IMR-90 (cell line): Measurements from ENCODE around the gene PYROXD2. TPM values are rescaled to one million over a fixed set of nuclear protein-coding genes. Genes with fewer than 3 reads are reported as not detected.

Source experiments
- ATAC-seq: fragments of 200-7000 bp; cut with Tn5 transposase; 2 replicates; pipeline ENCODE4 v1.9.1; 2020; ENCODE audit warnings: low read depth, mild to moderate bottlenecking, moderate library complexity
- BruUV-seq: library from RNA; stranded (reverse); fragments of 400-500 nt; replicated peaks from 2 replicates; lab custom pipeline; 2021; lab: Mats Ljungman, UMichigan
- CTCF ChIA-PET: fragments of 300-600 bp; formaldehyde crosslinking; extraction: SDS; loops from one replicate; lab custom pipeline; 2021; ENCODE audit warnings: antibody characterized with exemption; lab: Yijun Ruan, JAX
- POLR2A ChIA-PET: fragments of 300-600 bp; sonication (Branson Sonifier 250); formaldehyde crosslinking; loops from one replicate; lab custom pipeline; 2022; ENCODE audit warnings: antibody characterized with exemption; ENCODE audit not compliant: unreplicated experiment; lab: Charles Lee
- DNase-seq: peaks from one replicate; pipeline ENCODE4 v3.0.0; 2013
- H2AFZ ChIP-seq: replicated peaks from 2 replicates; pipeline ENCODE3; 2013; ENCODE audit warnings: low read length, mild to moderate bottlenecking; ENCODE audit not compliant: poor library complexity
- H2AK5ac ChIP-seq: 2 replicates; pipeline ENCODE4 v1.6.1; 2013; ENCODE audit warnings: low read depth, low read length, inconsistent platforms
- H2AK9ac ChIP-seq: replicated peaks from 2 replicates; pipeline ENCODE3; 2013; ENCODE audit warnings: mild to moderate bottlenecking, low read depth, low read length, moderate library complexity; ENCODE audit not compliant: poor library complexity
- H2BK120ac ChIP-seq: 2 replicates; pipeline ENCODE4 v1.6.1; 2013; ENCODE audit warnings: low read depth, low read length, inconsistent platforms
- H2BK15ac ChIP-seq: 3 replicates; pipeline ENCODE4 v1.6.1; 2013; ENCODE audit warnings: low read depth, low read length, inconsistent platforms
- H2BK20ac ChIP-seq: 2 replicates; pipeline ENCODE4 v1.6.1; 2013; ENCODE audit warnings: low read depth, mild to moderate bottlenecking, inconsistent platforms, low read length, moderate library complexity
- H2BK5ac ChIP-seq: 2 replicates; pipeline ENCODE4 v1.6.1; 2013; ENCODE audit warnings: mild to moderate bottlenecking, low read depth, low read length, inconsistent platforms; ENCODE audit not compliant: poor library complexity, severe bottlenecking
- H3K14ac ChIP-seq: replicated peaks from 2 replicates; pipeline ENCODE4 v1.6.1; 2013; ENCODE audit warnings: low read depth, low read length, inconsistent platforms
- H3K18ac ChIP-seq: 2 replicates; pipeline ENCODE4 v1.6.1; 2013; ENCODE audit warnings: low read depth, low read length, control low read depth
- H3K23ac ChIP-seq: 2 replicates; pipeline ENCODE4 v1.6.1; 2013; ENCODE audit warnings: low read depth, low read length, inconsistent platforms
- H3K27ac ChIP-seq: 2 replicates; pipeline ENCODE4 v1.5.1; 2013; ENCODE audit warnings: mild to moderate bottlenecking, control low read depth, low read length; ENCODE audit not compliant: insufficient read depth
- H3K27me3 ChIP-seq: 2 replicates; pipeline ENCODE4 v1.6.1; 2013; ENCODE audit warnings: low read length; ENCODE audit not compliant: control insufficient read depth, insufficient read depth
- H3K36me3 ChIP-seq: 2 replicates; pipeline ENCODE4 v1.6.1; 2013; ENCODE audit warnings: low read length, mixed read lengths; ENCODE audit not compliant: control insufficient read depth, insufficient read depth
- H3K4ac ChIP-seq: 2 replicates; pipeline ENCODE4 v1.6.1; 2013; ENCODE audit warnings: low read depth, low read length, inconsistent platforms
- H3K4me1 ChIP-seq: 2 replicates; pipeline ENCODE4 v1.6.1; 2013; ENCODE audit warnings: low read length, mixed read lengths; ENCODE audit not compliant: control insufficient read depth, insufficient read depth
- H3K4me2 ChIP-seq: 2 replicates; pipeline ENCODE4 v1.6.1; 2013; ENCODE audit warnings: low read depth, mild to moderate bottlenecking, control low read depth, low read length, moderate library complexity
- H3K4me3 ChIP-seq: 2 replicates; pipeline ENCODE4 v1.5.1; 2013; ENCODE audit warnings: low read depth, mild to moderate bottlenecking, control low read depth, low read length, moderate library complexity; ENCODE audit not compliant: insufficient read depth
- H3K56ac ChIP-seq: 2 replicates; pipeline ENCODE4 v1.6.1; 2013; ENCODE audit warnings: low read length, inconsistent platforms; ENCODE audit not compliant: insufficient read depth; ENCODE audit errors: extremely low read depth
- H3K79me1 ChIP-seq, 2 experiments: 2 replicates each; pipeline ENCODE4 v1.6.1; 2013; ENCODE audit warnings: low read length in 2 of 2, inconsistent platforms in 1 of 2, low read depth in 1 of 2
- H3K9ac ChIP-seq: 2 replicates; pipeline ENCODE4 v1.6.1; 2013; ENCODE audit warnings: low read depth, low read length, control low read depth
- H3K9me1 ChIP-seq: 2 replicates; pipeline ENCODE4 v1.6.1; 2013; ENCODE audit warnings: low read length, inconsistent platforms; ENCODE audit not compliant: insufficient read depth
- H3K9me3 ChIP-seq: 2 replicates; pipeline ENCODE4 v1.6.1; 2013; ENCODE audit warnings: low read length; ENCODE audit not compliant: control insufficient read depth, insufficient read depth
- H4K20me1 ChIP-seq: 2 replicates; pipeline ENCODE4 v1.6.1; 2013; ENCODE audit warnings: low read length, inconsistent platforms; ENCODE audit not compliant: insufficient read depth
- H4K5ac ChIP-seq: 2 replicates; pipeline ENCODE4 v1.6.1; 2013; ENCODE audit warnings: mild to moderate bottlenecking, low read depth, low read length, control low read depth
- H4K8ac ChIP-seq, 2 experiments: 2 replicates each; pipeline ENCODE4 v1.6.1; 2013; ENCODE audit warnings: low read depth in 2 of 2, low read length in 2 of 2, control low read depth in 1 of 2, inconsistent platforms in 1 of 2
- H4K91ac ChIP-seq: 2 replicates; pipeline ENCODE4 v1.6.1; 2013; ENCODE audit warnings: low read depth, low read length, inconsistent platforms; ENCODE audit not compliant: insufficient read depth
- BHLHE40 ChIP-seq: fragments of 150-350 bp; IDR thresholded peaks from 2 replicates; pipeline ENCODE4 v1.6.1; 2016; ENCODE audit warnings: mild to moderate bottlenecking, low read depth, low read length
- CEBPB ChIP-seq: IDR thresholded peaks from 2 replicates; pipeline ENCODE4 v1.6.1; 2012; ENCODE audit warnings: low read depth, low read length, improper control_type of control experiment
- CHD1 ChIP-seq: IDR thresholded peaks from 2 replicates; pipeline ENCODE4 v1.6.1; 2012; ENCODE audit warnings: low read depth, low read length, improper control_type of control experiment
- FOS ChIP-seq: fragments of 150-350 bp; IDR thresholded peaks from 2 replicates; pipeline ENCODE4 v1.6.1; 2016; ENCODE audit warnings: low read depth, low read length
- MAFK ChIP-seq: IDR thresholded peaks from 2 replicates; pipeline ENCODE4 v1.6.1; 2012; ENCODE audit warnings: low read depth, low read length, improper control_type of control experiment
- MAZ ChIP-seq: IDR thresholded peaks from 2 replicates; pipeline ENCODE4 v1.6.1; 2012; ENCODE audit warnings: low read depth, mild to moderate bottlenecking, low read length, improper control_type of control experiment, moderate library complexity, borderline replicate concordance
- NFE2L2 ChIP-seq: fragments of 150-350 bp; IDR thresholded peaks from 2 replicates; pipeline ENCODE4 v1.6.1; 2016; ENCODE audit warnings: low read depth, mild to moderate bottlenecking, low read length
- RAD21 ChIP-seq: IDR thresholded peaks from 2 replicates; pipeline ENCODE4 v1.6.1; 2012; ENCODE audit warnings: low read length, improper control_type of control experiment
- RCOR1 ChIP-seq: IDR thresholded peaks from 2 replicates; pipeline ENCODE4 v1.6.1; 2012; ENCODE audit warnings: mild to moderate bottlenecking, low read length, improper control_type of control experiment; ENCODE audit not compliant: insufficient replicate concordance
- RFX5 ChIP-seq: IDR thresholded peaks from 2 replicates; pipeline ENCODE4 v1.8.0; 2012; ENCODE audit warnings: low read depth, mild to moderate bottlenecking, low read length, moderate library complexity
- SMC3 ChIP-seq: fragments of 150-350 bp; IDR thresholded peaks from 2 replicates; pipeline ENCODE4 v1.6.1; 2016; ENCODE audit warnings: low read depth, mild to moderate bottlenecking, antibody characterized with exemption, low read length, moderate library complexity
- WGBS, 2 experiments: methylation state at CpG; one replicate each; pipeline versions ENCODE4 v1.1.5 to v1.1.7; 2013; ENCODE audit warnings: missing lambda C conversion rate in 2 of 2; ENCODE audit not compliant: insufficient read length in 1 of 2; ENCODE audit errors: extremely low coverage in 2 of 2; 5-methylcytosine and 5-hydroxymethylcytosine counted together
- dilution Hi-C: fragments of 300-500 bp; cut with HindIII; formaldehyde crosslinking; loops from one replicate; pipeline ENCODE4 v1.14.3; 2018; ENCODE audit warnings: low sequenced_read_pairs; ENCODE audit not compliant: unreplicated experiment
- in situ Hi-C: fragments of 300-500 bp; cut with MboI; formaldehyde crosslinking; loops from 3 replicates; pipeline ENCODE4 v1.14.3; 2019; ENCODE audit warnings: low sequenced_read_pairs, inconsistent platforms, mixed read lengths
- intact Hi-C: fragments of 100-400 bp; cut with micrococcal nuclease; formaldehyde crosslinking; loops from 2 replicates; pipeline ENCODE4 v1.10.0; 2022
- polyA plus RNA-seq, 3 experiments: library from polyadenylated mRNA; depleted of rRNA; stranded (reverse); fragments of >200 nt; gene quantifications; 2 replicates each; pipeline ENCODE4 v1.2.3, GENCODE V29; 2012; ENCODE audit warnings: low replicate concordance in 1 of 3
- total RNA-seq: library from RNA; depleted of rRNA; stranded (reverse); fragments of >200 nt; gene quantifications from 2 replicates; pipeline ENCODE4 v1.2.3, GENCODE V29; 2012
- TF ChIP-seq, protein P1 (sequence below): fragments of 150-350 bp; IDR thresholded peaks from 2 replicates; pipeline ENCODE4 v1.6.1; 2016; ENCODE audit warnings: low read depth, mild to moderate bottlenecking, low read length, moderate library complexity, borderline replicate concordance
- TF ChIP-seq, protein P2 (sequence below): fragments of 150-350 bp; IDR thresholded peaks from 2 replicates; pipeline ENCODE4 v1.6.1; 2017; ENCODE audit warnings: mild to moderate bottlenecking, antibody characterized with exemption, low read length, low read depth
- TF ChIP-seq, protein P3 (sequence below): conservative IDR thresholded peaks from 2 replicates; pipeline ENCODE4 v1.5.1; 2012; ENCODE audit warnings: mild to moderate bottlenecking, low read depth, low read length, improper control_type of control experiment

Gene PYROXD2
- total and polyA plus RNA-seq, 2 of the 4 experiments (the other 2 are of a cell fraction) = 6.5 to 16.3 TPM

DNA sequence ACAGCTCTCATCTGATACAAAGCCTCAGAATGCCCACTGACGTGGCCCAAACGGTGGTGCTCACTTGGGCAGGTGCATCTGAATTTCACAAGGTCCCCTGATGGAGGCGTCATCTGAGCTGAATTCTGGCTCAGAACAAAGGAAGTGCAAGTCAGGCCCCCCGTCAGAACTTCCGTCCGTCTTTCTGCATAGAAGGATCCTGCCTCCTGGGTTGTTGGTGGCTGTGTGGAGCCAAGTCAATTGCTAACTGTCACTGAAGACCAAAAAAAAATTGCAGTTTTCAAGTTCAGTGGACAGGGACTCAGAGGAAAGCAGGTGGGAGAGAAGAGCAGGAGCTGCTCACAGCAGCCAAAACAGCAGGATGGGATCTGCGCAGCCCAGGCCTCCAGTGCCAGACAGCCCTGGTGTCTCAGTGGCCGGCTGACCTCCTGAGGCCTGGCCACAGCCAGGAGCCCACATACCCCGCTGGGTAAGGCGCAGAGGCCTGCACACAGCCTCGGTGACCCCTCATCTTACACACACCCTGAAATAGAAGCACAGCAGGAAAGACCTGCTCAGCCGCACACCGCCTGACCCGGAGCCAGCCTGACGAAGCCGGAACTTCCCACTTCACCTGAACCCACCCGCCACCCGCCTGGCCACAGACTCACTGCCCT lies 49.4 kb downstream of the PYROXD2 start:
- no peak overlapping the region for H2BK15ac ChIP-seq
- H4K20me1 ChIP-seq = no peaks in the 10 kb centered on the region
- H3K27ac ChIP-seq = no peak overlapping the region
- no peak for ATAC-seq
- in situ Hi-C loops = no loop called here
- POLR2A ChIA-PET = no interaction called here
- H3K9me1 ChIP-seq = peaks cover 2% of the 10 kb centered on the region
- 97% methylated on average over 9 of the region's 18 CpGs; no CpG with 5 or more reads in 1 of the 2 experiments for WGBS, 2 experiments
- H2AK9ac ChIP-seq = no peak overlapping the region
- no peak overlapping the region for H3K23ac ChIP-seq
- CTCF ChIA-PET = no interaction called here
- H4K91ac ChIP-seq = no peak overlapping the region
- H3K4me1 ChIP-seq = peaks cover 5% of the 10 kb centered on the region
- no peak overlapping the region for H2BK20ac ChIP-seq
- H3K4me3 ChIP-seq = no peak overlapping the region
- no peak for DNase-seq
- dilution Hi-C loops = no loop called here
- BruUV-seq = no TSS peak
- H3K4me2 ChIP-seq = no peak overlapping the region
- no peaks in the 10 kb centered on the region for H3K27me3 ChIP-seq
- H2BK5ac ChIP-seq = no peak overlapping the region
- H4K8ac ChIP-seq = no peak overlapping the region
- H3K56ac ChIP-seq = no peak overlapping the region
- H3K79me1 ChIP-seq = no peaks in the 10 kb centered on the region
- H3K18ac ChIP-seq = no peak overlapping the region
- H3K9ac ChIP-seq = no peak overlapping the region
- TF ChIP-seq RAD21 (no peak), CHD1 (no peak), SMC3 (no peak), MAFK (no peak), RCOR1 (no peak), MAZ (no peak), FOS (no peak), NFE2L2 (no peak), RFX5 (no peak), CEBPB (no peak), BHLHE40 (no peak)
- TF ChIP-seq, protein P1, sequence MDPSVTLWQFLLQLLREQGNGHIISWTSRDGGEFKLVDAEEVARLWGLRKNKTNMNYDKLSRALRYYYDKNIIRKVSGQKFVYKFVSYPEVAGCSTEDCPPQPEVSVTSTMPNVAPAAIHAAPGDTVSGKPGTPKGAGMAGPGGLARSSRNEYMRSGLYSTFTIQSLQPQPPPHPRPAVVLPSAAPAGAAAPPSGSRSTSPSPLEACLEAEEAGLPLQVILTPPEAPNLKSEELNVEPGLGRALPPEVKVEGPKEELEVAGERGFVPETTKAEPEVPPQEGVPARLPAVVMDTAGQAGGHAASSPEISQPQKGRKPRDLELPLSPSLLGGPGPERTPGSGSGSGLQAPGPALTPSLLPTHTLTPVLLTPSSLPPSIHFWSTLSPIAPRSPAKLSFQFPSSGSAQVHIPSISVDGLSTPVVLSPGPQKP = no peak
- TF ChIP-seq, protein P2, sequence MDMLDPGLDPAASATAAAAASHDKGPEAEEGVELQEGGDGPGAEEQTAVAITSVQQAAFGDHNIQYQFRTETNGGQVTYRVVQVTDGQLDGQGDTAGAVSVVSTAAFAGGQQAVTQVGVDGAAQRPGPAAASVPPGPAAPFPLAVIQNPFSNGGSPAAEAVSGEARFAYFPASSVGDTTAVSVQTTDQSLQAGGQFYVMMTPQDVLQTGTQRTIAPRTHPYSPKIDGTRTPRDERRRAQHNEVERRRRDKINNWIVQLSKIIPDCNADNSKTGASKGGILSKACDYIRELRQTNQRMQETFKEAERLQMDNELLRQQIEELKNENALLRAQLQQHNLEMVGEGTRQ = no peak
- TF ChIP-seq, protein P3, sequence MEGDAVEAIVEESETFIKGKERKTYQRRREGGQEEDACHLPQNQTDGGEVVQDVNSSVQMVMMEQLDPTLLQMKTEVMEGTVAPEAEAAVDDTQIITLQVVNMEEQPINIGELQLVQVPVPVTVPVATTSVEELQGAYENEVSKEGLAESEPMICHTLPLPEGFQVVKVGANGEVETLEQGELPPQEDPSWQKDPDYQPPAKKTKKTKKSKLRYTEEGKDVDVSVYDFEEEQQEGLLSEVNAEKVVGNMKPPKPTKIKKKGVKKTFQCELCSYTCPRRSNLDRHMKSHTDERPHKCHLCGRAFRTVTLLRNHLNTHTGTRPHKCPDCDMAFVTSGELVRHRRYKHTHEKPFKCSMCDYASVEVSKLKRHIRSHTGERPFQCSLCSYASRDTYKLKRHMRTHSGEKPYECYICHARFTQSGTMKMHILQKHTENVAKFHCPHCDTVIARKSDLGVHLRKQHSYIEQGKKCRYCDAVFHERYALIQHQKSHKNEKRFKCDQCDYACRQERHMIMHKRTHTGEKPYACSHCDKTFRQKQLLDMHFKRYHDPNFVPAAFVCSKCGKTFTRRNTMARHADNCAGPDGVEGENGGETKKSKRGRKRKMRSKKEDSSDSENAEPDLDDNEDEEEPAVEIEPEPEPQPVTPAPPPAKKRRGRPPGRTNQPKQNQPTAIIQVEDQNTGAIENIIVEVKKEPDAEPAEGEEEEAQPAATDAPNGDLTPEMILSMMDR = no peak
- intact Hi-C loops = no loop called here
- H2AK5ac ChIP-seq = no peak overlapping the region
- H2AFZ ChIP-seq = no peak overlapping the region
- no peaks in the 10 kb centered on the region for H3K36me3 ChIP-seq
- no peak overlapping the region for H4K5ac ChIP-seq
- no peaks in the 10 kb centered on the region for H3K9me3 ChIP-seq
- no peak overlapping the region for H3K4ac ChIP-seq
- no peak overlapping the region for H3K14ac ChIP-seq
- H2BK120ac ChIP-seq = no peak overlapping the region
